Prostate gland (tissue), 1 donor: Measurements from ENCODE around the gene SLC38A10.

Experiments used
- POLR2A ChIP-seq: fragments of 450-650 bp; IDR thresholded peaks from one replicate; pipeline ENCODE4 v1.6.1; 2016; ENCODE audit warnings: antibody characterized with exemption, mild to moderate bottlenecking
- POLR2AphosphoS5 ChIP-seq: sonication (generic); formaldehyde crosslinking; IDR thresholded peaks from one replicate; pipeline ENCODE4 v1.6.1; 2017; ENCODE audit warnings: antibody characterized with exemption

- TF ChIP-seq POLR2A, result no peak
- TF ChIP-seq POLR2AphosphoS5, result no peak
Measured at GRCh38 chr17:81202318-81202717, 92.8 kb downstream of the SLC38A10 start.
